IPS DF 6.9 (cell line): Measurements from ENCODE around the gene NUP133.

Experiments used
- DNase-seq: peaks from one replicate; pipeline ENCODE4 v3.0.0-alpha.2; 2013; ENCODE audit warnings: low read depth, low spot score
- H3K27ac ChIP-seq: one replicate; pipeline ENCODE4 v1.5.1; 2013; ENCODE audit warnings: low read length, control low read depth
- H3K27me3 ChIP-seq: 2 replicates; pipeline ENCODE4 v1.6.1; 2013; ENCODE audit warnings: mild to moderate bottlenecking, low read length; ENCODE audit not compliant: control insufficient read depth, insufficient read depth
- H3K36me3 ChIP-seq: 2 replicates; pipeline ENCODE4 v1.6.1; 2013; ENCODE audit warnings: low read length; ENCODE audit not compliant: control insufficient read depth, insufficient read depth
- H3K4me1 ChIP-seq: 2 replicates; pipeline ENCODE4 v1.6.1; 2013; ENCODE audit warnings: low read length; ENCODE audit not compliant: control insufficient read depth, insufficient read depth
- H3K4me3 ChIP-seq: 2 replicates; pipeline ENCODE4 v1.5.1; 2013; ENCODE audit warnings: mild to moderate bottlenecking, low read length
- H3K9me3 ChIP-seq: 2 replicates; pipeline ENCODE4 v1.6.1; 2013; ENCODE audit warnings: low read length, inconsistent platforms; ENCODE audit not compliant: control insufficient read depth, insufficient read depth
- WGBS: extraction: QIAGEN DNeasy Blood & Tissue Kit; methylation state at CpG from one replicate; pipeline ENCODE4 v1.1.7; 2013; ENCODE audit warnings: mixed read lengths, missing lambda C conversion rate; ENCODE audit not compliant: insufficient read length, insufficient coverage; 5-methylcytosine and 5-hydroxymethylcytosine counted together

NUP133 gene

GRCh38 chr1:229507951-229508822, at the start of gene NUP133:
Gene NUP133 (minus strand): TSS chr1:229508341. CDS start chr1:229508249, 92 bp downstream.
- WGBS, result no CpG with 5 or more reads among the region's 65 CpGs
- no peaks in the 10 kb centered on the region for H3K36me3 ChIP-seq
- no peaks in the 10 kb centered on the region for H3K4me1 ChIP-seq
- no peaks in the 10 kb centered on the region for H3K9me3 ChIP-seq
- peak within 1 kb of the TSS; percentile 89 for H3K4me3 ChIP-seq
- no peak within 1 kb of the TSS for H3K27ac ChIP-seq
- peak; percentile 99 for DNase-seq
- no peaks in the 10 kb centered on the region for H3K27me3 ChIP-seq

GRCh38 chr1:229557200-229557850, 49.2 kb upstream of the NUP133 start:
- Histone ChIP-seq H3K4me3 (peak overlapping the region; percentile 97; the same call in 1 of the 2 replicates), H3K27ac (no peak overlapping the region), H3K4me1 (no peaks in the 10 kb centered on the region), H3K9me3 (no peaks in the 10 kb centered on the region), H3K27me3 (no peaks in the 10 kb centered on the region), H3K36me3 (no peaks in the 10 kb centered on the region)
- DNase-seq, result no peak
- WGBS, result no CpG with 5 or more reads among the region's 5 CpGs

- Histone ChIP-seq H3K27ac (no peak overlapping the region), H3K4me1 (no peaks in the 10 kb centered on the region), H3K4me3 (no peak overlapping the region), H3K9me3 (no peaks in the 10 kb centered on the region), H3K27me3 (no peaks in the 10 kb centered on the region), H3K36me3 (no peaks in the 10 kb centered on the region)
- no CpG with 5 or more reads among the region's 10 CpGs for WGBS
- no peak for DNase-seq
These were observed 46.9 kb upstream of the NUP133 start for GRCh38 chr1:229554886-229555621.

GRCh38 chr1:229553621-229554130, 45.5 kb upstream of the NUP133 start:
- no peaks in the 10 kb centered on the region for H3K27me3 ChIP-seq
- no peak overlapping the region for H3K4me3 ChIP-seq
- no peaks in the 10 kb centered on the region for H3K36me3 ChIP-seq
- no peaks in the 10 kb centered on the region for H3K9me3 ChIP-seq
- no CpG with 5 or more reads among the region's 7 CpGs for WGBS
- no peak overlapping the region for H3K27ac ChIP-seq
- no peak for DNase-seq
- H3K4me1 ChIP-seq, result no peaks in the 10 kb centered on the region

GRCh38 chr1:229552732-229553131, 44.6 kb upstream of the NUP133 start:
- Histone ChIP-seq H3K4me1 (no peaks in the 10 kb centered on the region), H3K4me3 (no peak overlapping the region), H3K9me3 (no peaks in the 10 kb centered on the region), H3K36me3 (no peaks in the 10 kb centered on the region), H3K27ac (no peak overlapping the region), H3K27me3 (no peaks in the 10 kb centered on the region)
- WGBS, result no CpG with 5 or more reads among the region's 5 CpGs
- no peak for DNase-seq

DNA sequence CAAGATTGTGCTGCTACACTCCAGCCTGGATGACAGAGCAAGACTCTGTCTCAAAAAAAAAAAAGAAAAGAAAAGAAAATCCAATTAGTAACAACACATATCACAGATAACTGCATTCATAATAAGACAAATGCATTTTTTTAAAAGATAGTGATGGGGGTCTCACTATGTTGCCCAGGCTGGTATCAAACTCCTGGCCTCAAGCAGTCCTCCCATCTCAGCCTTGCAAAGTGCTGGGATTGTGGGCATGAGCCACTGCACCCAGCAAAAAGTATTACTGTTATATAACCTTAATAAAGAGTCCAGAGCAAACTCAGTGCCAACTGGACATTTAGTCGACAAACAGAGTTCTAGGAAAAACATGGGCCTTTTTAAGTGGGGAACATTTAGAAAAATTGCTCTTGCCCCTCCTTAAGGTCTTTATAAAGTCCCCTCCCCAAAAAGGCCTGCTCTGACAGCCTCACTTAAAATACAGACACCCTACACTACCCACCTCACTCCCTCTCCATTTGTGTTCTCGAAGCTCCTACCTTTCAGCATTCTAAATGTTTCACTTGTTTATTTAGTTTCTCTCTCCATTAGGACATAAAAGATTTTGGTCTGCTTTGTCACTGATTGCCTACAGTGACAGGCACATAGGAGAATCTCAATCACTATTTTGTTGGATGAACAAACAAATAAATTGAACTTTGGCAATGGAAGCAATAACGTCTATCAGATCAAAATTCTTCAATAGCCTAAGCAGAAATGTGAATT, 42.8 kb upstream of the NUP133 start:
- Histone ChIP-seq H3K36me3 (no peaks in the 10 kb centered on the region), H3K27me3 (no peaks in the 10 kb centered on the region)
- no CpG with 5 or more reads among the region's 3 CpGs for WGBS

GRCh38 chr1:229547542-229547941, 39.4 kb upstream of the NUP133 start:
- no peak for DNase-seq
- H3K36me3 ChIP-seq, result no peaks in the 10 kb centered on the region
- no CpG with 5 or more reads among the region's 7 CpGs for WGBS

More for the DNA sequence above, 42.8 kb upstream of the NUP133 start:
- Histone ChIP-seq H3K9me3 (no peaks in the 10 kb centered on the region), H3K4me1 (no peaks in the 10 kb centered on the region), H3K4me3 (no peak overlapping the region), H3K27ac (no peak overlapping the region)
- no peak for DNase-seq

DNA sequence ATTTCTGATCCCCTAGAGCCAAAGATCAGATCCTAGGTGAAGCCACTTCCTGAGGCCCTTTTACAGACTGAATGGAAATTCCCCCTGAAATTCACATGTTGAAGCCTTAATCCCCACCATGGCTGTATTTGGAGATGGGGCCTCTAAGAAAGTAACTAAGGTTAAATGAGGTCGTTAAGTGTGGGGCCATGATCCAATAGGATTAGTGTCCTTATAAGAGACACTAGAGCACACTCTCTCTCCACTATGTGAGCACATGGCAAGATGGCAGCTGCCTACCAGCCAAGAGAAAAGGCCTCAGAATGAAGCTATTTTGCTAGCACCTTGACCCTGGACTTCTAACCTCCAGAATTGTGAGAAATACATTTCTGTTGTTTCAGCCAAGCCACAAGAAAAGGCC, 36.4 kb upstream of the NUP133 start:
- Histone ChIP-seq H3K9me3 (no peaks in the 10 kb centered on the region), H3K27ac (no peak overlapping the region), H3K27me3 (no peaks in the 10 kb centered on the region), H3K4me1 (no peaks in the 10 kb centered on the region), H3K4me3 (no peak overlapping the region), H3K36me3 (no peaks in the 10 kb centered on the region)
- no CpG with 5 or more reads among the region's 1 CpG for WGBS
- DNase-seq, result no peak

More at GRCh38 chr1:229547542-229547941, 39.4 kb upstream of the NUP133 start:
- Histone ChIP-seq H3K4me3 (no peak overlapping the region), H3K27me3 (no peaks in the 10 kb centered on the region), H3K9me3 (no peaks in the 10 kb centered on the region), H3K4me1 (no peaks in the 10 kb centered on the region), H3K27ac (no peak overlapping the region)

- DNase-seq, result no peak
- Histone ChIP-seq H3K4me1 (no peaks in the 10 kb centered on the region), H3K4me3 (no peak overlapping the region), H3K36me3 (no peaks in the 10 kb centered on the region), H3K27ac (no peak overlapping the region), H3K27me3 (no peaks in the 10 kb centered on the region), H3K9me3 (no peaks in the 10 kb centered on the region)
- WGBS, result no CpG with 5 or more reads among the region's 6 CpGs
These were observed 31.8 kb upstream of the NUP133 start for GRCh38 chr1:229539863-229540506.
